Mesendoderm (in vitro differentiated cells): Measurements from ENCODE around the gene OR3A2.
"Not testable (repeated sequence)": the region's sequence is repeated elsewhere in the genome, so short reads cannot be mapped to it uniquely, and the experiment has no call there.

ENCODE experiments used
- DNase-seq: peaks from one replicate; pipeline ENCODE4 v3.0.0; 2013
- H2AK5ac ChIP-seq: 2 replicates; pipeline ENCODE4 v1.6.1; 2013; ENCODE audit warnings: low read length, inconsistent platforms
- H2BK120ac ChIP-seq: 2 replicates; pipeline ENCODE4 v1.6.1; 2013; ENCODE audit warnings: low read depth, mild to moderate bottlenecking, low read length, moderate library complexity, mixed read lengths
- H2BK15ac ChIP-seq: replicated peaks from 2 replicates; pipeline ENCODE4 v1.6.1; 2013; ENCODE audit warnings: low read depth, mild to moderate bottlenecking, moderate library complexity
- H2BK5ac ChIP-seq: 2 replicates; pipeline ENCODE4 v1.6.1; 2013; ENCODE audit warnings: low read length, inconsistent platforms
- H3K18ac ChIP-seq: 2 replicates; pipeline ENCODE4 v1.6.1; 2013; ENCODE audit warnings: mild to moderate bottlenecking, low read length, mixed read lengths
- H3K23ac ChIP-seq: one replicate; pipeline ENCODE4 v1.6.1; 2013; ENCODE audit warnings: low read length
- H3K27ac ChIP-seq: 2 replicates; pipeline ENCODE4 v1.5.1; 2013; ENCODE audit warnings: low read depth, mild to moderate bottlenecking, inconsistent platforms, low read length, moderate library complexity
- H3K27me3 ChIP-seq: 2 replicates; pipeline ENCODE4 v1.6.1; 2013; ENCODE audit warnings: low read length, control low read depth, mild to moderate bottlenecking, inconsistent platforms; ENCODE audit not compliant: insufficient read depth, poor library complexity
- H3K36me3 ChIP-seq: 2 replicates; pipeline ENCODE4 v1.6.1; 2013; ENCODE audit warnings: low read length, inconsistent platforms; ENCODE audit not compliant: control insufficient read depth, insufficient read depth
- H3K4ac ChIP-seq: one replicate; pipeline ENCODE4 v1.6.1; 2013; ENCODE audit warnings: low read depth, mild to moderate bottlenecking, low read length, moderate library complexity
- H3K4me1 ChIP-seq: 2 replicates; pipeline ENCODE4 v1.6.1; 2013; ENCODE audit warnings: low read depth, low read length, inconsistent platforms; ENCODE audit not compliant: control insufficient read depth
- H3K4me2 ChIP-seq: 2 replicates; pipeline ENCODE4 v1.6.1; 2013; ENCODE audit warnings: low read length
- H3K4me3 ChIP-seq: 2 replicates; pipeline ENCODE4 v1.5.1; 2013; ENCODE audit warnings: mild to moderate bottlenecking, low read length
- H3K56ac ChIP-seq: one replicate; pipeline ENCODE4 v1.6.1; 2013; ENCODE audit warnings: low read length
- H3K79me1 ChIP-seq: 2 replicates; pipeline ENCODE4 v1.6.1; 2013; ENCODE audit warnings: low read length, inconsistent platforms
- H3K79me2 ChIP-seq: 2 replicates; pipeline ENCODE4 v1.6.1; 2013; ENCODE audit warnings: mild to moderate bottlenecking, low read length; ENCODE audit not compliant: control insufficient read depth, insufficient read depth
- H3K9ac ChIP-seq: 2 replicates; pipeline ENCODE4 v1.6.1; 2013; ENCODE audit warnings: low read length, inconsistent platforms
- H4K5ac ChIP-seq: one replicate; pipeline ENCODE4 v1.6.1; 2013; ENCODE audit warnings: low read length
- H4K8ac ChIP-seq: one replicate; pipeline ENCODE4 v1.6.1; 2013; ENCODE audit warnings: low read depth, mild to moderate bottlenecking, control low read depth, low read length, moderate library complexity
- WGBS: extraction: QIAGEN DNeasy Blood & Tissue Kit; methylation state at CpG from one replicate; pipeline ENCODE4 v1.1.7; 2013; ENCODE audit warnings: low lambda C conversion rate, missing lambda C conversion rate; ENCODE audit not compliant: insufficient coverage; ENCODE audit errors: extremely low coverage; 5-methylcytosine and 5-hydroxymethylcytosine counted together

Gene OR3A2

DNA sequence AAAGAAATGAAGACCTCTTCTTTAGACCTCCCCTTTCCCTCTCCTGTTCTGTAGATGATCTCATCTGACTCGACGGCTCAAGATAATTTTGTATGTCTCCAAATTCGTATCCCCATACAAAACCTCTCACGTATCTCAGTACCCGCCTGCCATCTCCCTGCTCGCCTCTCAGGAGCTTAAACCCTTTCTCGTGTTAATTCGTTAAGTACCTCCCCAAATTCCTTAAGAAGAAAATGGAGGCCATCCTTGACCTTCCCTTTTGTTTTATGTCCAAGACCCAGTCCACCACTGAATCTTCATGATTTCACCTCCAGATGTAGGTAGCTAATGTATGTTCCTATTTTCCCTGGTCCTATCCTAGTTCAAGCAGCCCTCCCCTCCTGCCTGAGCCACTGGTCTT lies 129.5 kb downstream of the OR3A2 start:
- Histone ChIP-seq H3K36me3 (no peaks in the 10 kb centered on the region), H3K4me3 (no peak overlapping the region), H3K23ac (no peak overlapping the region), H2BK5ac (no peak overlapping the region), H2AK5ac (no peak overlapping the region), H3K18ac (no peak overlapping the region), H3K4me2 (no peak overlapping the region), H3K56ac (no peak overlapping the region), H3K4ac (no peak overlapping the region), H3K9ac (no peak overlapping the region), H4K5ac (no peak overlapping the region), H3K27ac (no peak overlapping the region), H4K8ac (no peak overlapping the region), H2BK15ac (no peak overlapping the region), H3K79me1 (no peaks in the 10 kb centered on the region), H2BK120ac (no peak overlapping the region), H3K79me2 (no peaks in the 10 kb centered on the region), H3K27me3 (no peaks in the 10 kb centered on the region), H3K4me1 (no peaks in the 10 kb centered on the region)
- no CpG with 5 or more reads among the region's 8 CpGs for WGBS
- DNase-seq: no peak

- no CpG with 5 or more reads among the region's 2 CpGs for WGBS
- H4K8ac ChIP-seq, H3K4me1 ChIP-seq, H2BK120ac ChIP-seq, H2BK15ac ChIP-seq, H3K9ac ChIP-seq, H3K79me2 ChIP-seq, H3K27ac ChIP-seq, H3K23ac ChIP-seq, DNase-seq, H3K4ac ChIP-seq, H3K4me2 ChIP-seq, H3K79me1 ChIP-seq, H2BK5ac ChIP-seq, H3K56ac ChIP-seq, H2AK5ac ChIP-seq, H3K4me3 ChIP-seq, H3K27me3 ChIP-seq, H3K18ac ChIP-seq, H3K36me3 ChIP-seq, H4K5ac ChIP-seq: not testable (repeated sequence)
Measured at GRCh38 chr17:3249013-3249412, 137.1 kb downstream of the OR3A2 start.

GRCh38 chr17:3244841-3245240 lies 141.3 kb downstream of the OR3A2 start:
- not testable (repeated sequence) for H3K27me3 ChIP-seq, H3K4me3 ChIP-seq, H3K4me2 ChIP-seq, H2BK5ac ChIP-seq, H3K4ac ChIP-seq, H3K27ac ChIP-seq, H2BK120ac ChIP-seq, H3K79me2 ChIP-seq, H3K36me3 ChIP-seq, H3K9ac ChIP-seq, H3K23ac ChIP-seq, H3K56ac ChIP-seq, DNase-seq, H3K79me1 ChIP-seq, H3K18ac ChIP-seq, H4K5ac ChIP-seq, H3K4me1 ChIP-seq, H2BK15ac ChIP-seq, H4K8ac ChIP-seq, H2AK5ac ChIP-seq
- WGBS: no CpG with 5 or more reads among the region's 1 CpG

DNA sequence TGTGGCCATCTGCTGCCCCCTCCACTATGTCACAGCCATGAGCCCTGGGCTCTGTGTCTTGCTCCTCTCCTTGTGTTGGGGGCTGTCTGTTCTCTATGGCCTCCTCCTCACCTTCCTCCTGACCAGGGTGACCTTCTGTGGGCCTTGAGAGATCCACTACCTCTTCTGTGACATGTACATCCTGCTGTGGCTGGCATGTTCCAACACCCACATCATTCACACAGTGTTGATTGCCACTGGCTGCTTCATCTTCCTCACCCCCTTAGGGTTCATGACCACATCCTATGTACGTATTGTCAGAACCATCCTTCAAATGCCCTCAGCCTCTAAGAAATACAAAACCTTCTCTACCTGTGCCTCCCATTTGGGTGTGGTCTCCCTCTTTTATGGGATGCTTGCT lies 145.1 kb downstream of the OR3A2 start:
- H2BK120ac ChIP-seq, H2BK15ac ChIP-seq, H3K4me3 ChIP-seq, H3K4me1 ChIP-seq, H3K79me1 ChIP-seq, DNase-seq, H3K9ac ChIP-seq, H3K27ac ChIP-seq, H3K23ac ChIP-seq, H3K79me2 ChIP-seq, H4K8ac ChIP-seq, H3K4ac ChIP-seq, H3K27me3 ChIP-seq, H3K56ac ChIP-seq, H4K5ac ChIP-seq, H3K36me3 ChIP-seq, H3K4me2 ChIP-seq, H2BK5ac ChIP-seq, H3K18ac ChIP-seq, H2AK5ac ChIP-seq: not testable (repeated sequence)
- WGBS: no CpG with 5 or more reads among the region's 1 CpG

DNA sequence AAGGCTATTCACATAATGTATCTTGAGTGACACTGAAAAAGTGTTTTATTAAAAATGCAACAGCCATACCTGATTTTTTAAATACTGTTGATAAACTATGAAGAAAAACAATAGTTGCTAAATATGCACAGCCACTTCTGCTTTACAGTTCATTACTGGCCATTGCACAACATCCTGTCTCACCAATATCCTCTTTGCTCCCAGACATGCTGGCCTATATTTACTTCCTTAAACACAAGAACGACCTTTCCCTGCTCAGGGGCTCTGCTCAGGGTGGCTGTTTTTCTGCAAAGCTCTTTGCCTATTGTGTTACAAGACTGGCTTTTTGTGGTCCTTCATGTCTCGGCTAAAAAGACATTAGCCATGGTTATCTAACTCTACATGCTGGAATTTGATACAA lies 147.4 kb downstream of the OR3A2 start:
- not testable (repeated sequence) for H3K36me3 ChIP-seq, H3K23ac ChIP-seq, H3K27me3 ChIP-seq, H2BK5ac ChIP-seq, H3K4ac ChIP-seq, H3K4me3 ChIP-seq, H3K79me1 ChIP-seq, H3K56ac ChIP-seq, H3K79me2 ChIP-seq, H4K5ac ChIP-seq, H3K4me1 ChIP-seq, H2AK5ac ChIP-seq, H3K18ac ChIP-seq, DNase-seq, H3K9ac ChIP-seq, H2BK120ac ChIP-seq, H2BK15ac ChIP-seq, H3K4me2 ChIP-seq, H4K8ac ChIP-seq, H3K27ac ChIP-seq
- no CpG with 5 or more reads among the region's 2 CpGs for WGBS

- H3K4ac ChIP-seq, H2AK5ac ChIP-seq, H2BK120ac ChIP-seq, H3K4me3 ChIP-seq, H4K8ac ChIP-seq, H3K18ac ChIP-seq, H4K5ac ChIP-seq, H3K79me1 ChIP-seq, H3K56ac ChIP-seq, H3K27me3 ChIP-seq, DNase-seq, H3K27ac ChIP-seq, H3K23ac ChIP-seq, H2BK15ac ChIP-seq, H3K4me1 ChIP-seq, H2BK5ac ChIP-seq, H3K4me2 ChIP-seq, H3K79me2 ChIP-seq, H3K36me3 ChIP-seq, H3K9ac ChIP-seq: not testable (repeated sequence)
- WGBS: no CpG with 5 or more reads among the region's 8 CpGs
Measured at GRCh38 chr17:3232300-3232699, 153.8 kb downstream of the OR3A2 start.
